Endothelial cell of umbilical vein (primary cell): Measurements from ENCODE around the gene CHADL. TPM values are rescaled to one million over a fixed set of nuclear protein-coding genes. Genes with fewer than 3 reads are reported as not detected.

Experiments
- BruUV-seq: library from RNA; stranded (reverse); fragments of 400-500 nt; replicated peaks from 2 replicates; lab custom pipeline; 2021; lab: Mats Ljungman, UMichigan
- CTCF ChIA-PET: fragments of 300-600, 350-600 bp; sonication (Branson Sonifier 250); formaldehyde crosslinking; loops from one replicate; lab custom pipeline; 2021; ENCODE audit warnings: antibody characterized with exemption, inconsistent platforms; lab: Charles Lee
- POLR2A ChIA-PET: fragments of 300-600, 350-600 bp; sonication (Branson Sonifier 250); formaldehyde crosslinking; loops from one replicate; lab custom pipeline; 2021; ENCODE audit warnings: antibody characterized with exemption, inconsistent platforms; lab: Charles Lee
- DNase-seq: peaks from one replicate; pipeline ENCODE4 v3.0.0-alpha.2; 2011; ENCODE audit warnings: low read depth, low spot score
- FAIRE-seq: peaks from 2 replicates; lab custom pipeline; 2011; peaks lifted over from hg19 to GRCh38; lab: Jason Lieb, UNC
- H2AFZ ChIP-seq: 2 replicates; pipeline ENCODE4 v1.6.0; 2012; ENCODE audit warnings: low read depth, low read length, control low read depth, inconsistent platforms
- H3K27ac ChIP-seq: 2 replicates; pipeline ENCODE4 v1.5.1; 2011; ENCODE audit warnings: low read depth, mild to moderate bottlenecking, control low read depth, low read length, moderate library complexity; ENCODE audit not compliant: insufficient read depth
- H3K27me3 ChIP-seq, 2 experiments: 2 replicates each; pipeline versions ENCODE4 v1.6.0 to v1.6.1; 2011; ENCODE audit warnings: low read length in 2 of 2, mixed read lengths in 1 of 2; ENCODE audit not compliant: control insufficient read depth in 2 of 2, insufficient read depth in 2 of 2
- H3K36me3 ChIP-seq, 2 experiments: 2 replicates in 1 of 2; 3 replicates in 1 of 2; pipeline ENCODE4 v1.5.1; 2011; ENCODE audit warnings: low read length in 2 of 2, mild to moderate bottlenecking in 1 of 2, moderate library complexity in 1 of 2; ENCODE audit not compliant: control insufficient read depth in 2 of 2, insufficient read depth in 2 of 2; ENCODE audit errors: extremely low read depth in 1 of 2
- H3K4me1 ChIP-seq: 3 replicates; pipeline ENCODE4 v1.5.1; 2011; ENCODE audit warnings: mild to moderate bottlenecking, low read length; ENCODE audit not compliant: control insufficient read depth, insufficient read depth; ENCODE audit errors: extremely low read depth
- H3K4me2 ChIP-seq: 2 replicates; pipeline ENCODE4 v1.6.1; 2011; ENCODE audit warnings: low read length, control low read depth, mixed read lengths; ENCODE audit not compliant: insufficient read depth
- H3K4me3 ChIP-seq, 3 experiments: fragments of 200-600 bp in 1 of 3; sonication (generic), shearing (Covaris generic) in 1 of 3; replicated peaks in 1 of 3; 2 replicates each; pipeline ENCODE4 v1.5.1; 2011 to 2016; ENCODE audit warnings: control low read depth in 3 of 3, low read length in 3 of 3, mild to moderate bottlenecking in 2 of 3, inconsistent platforms in 1 of 3, low read depth in 1 of 3, moderate library complexity in 1 of 3; ENCODE audit not compliant: insufficient read depth in 1 of 3
- H3K79me2 ChIP-seq: 2 replicates; pipeline ENCODE4 v1.6.0; 2012; ENCODE audit warnings: low read length, inconsistent platforms; ENCODE audit not compliant: control insufficient read depth, insufficient read depth
- H3K9ac ChIP-seq: replicated peaks from 2 replicates; pipeline ENCODE3; 2011; ENCODE audit warnings: low read length, control low read depth; ENCODE audit not compliant: insufficient read depth; ENCODE audit errors: extremely low read depth
- H3K9me1 ChIP-seq: replicated peaks from 3 replicates; pipeline ENCODE4 v1.6.0; 2011; ENCODE audit warnings: mild to moderate bottlenecking, low read length; ENCODE audit not compliant: control insufficient read depth, insufficient read depth; ENCODE audit errors: extremely low read depth
- H3K9me3 ChIP-seq: replicated peaks from 2 replicates; pipeline ENCODE4 v1.5.1; 2012; ENCODE audit warnings: low read length, inconsistent platforms; ENCODE audit not compliant: control insufficient read depth, insufficient read depth
- H4K20me1 ChIP-seq: replicated peaks from 2 replicates; pipeline ENCODE3; 2011; ENCODE audit warnings: mild to moderate bottlenecking, low read length; ENCODE audit not compliant: control insufficient read depth, insufficient read depth; ENCODE audit errors: extremely low read depth
- EZH2 ChIP-seq: IDR thresholded peaks from 2 replicates; pipeline ENCODE4 v1.6.1; 2012; ENCODE audit warnings: borderline replicate concordance, low read depth, mild to moderate bottlenecking, moderate library complexity, low read length, inconsistent platforms; ENCODE audit not compliant: severe bottlenecking
- FOS ChIP-seq: IDR thresholded peaks from 2 replicates; pipeline ENCODE4 v1.6.1; 2011; ENCODE audit warnings: mild to moderate bottlenecking, low read length, moderate library complexity, borderline replicate concordance; ENCODE audit not compliant: insufficient read depth
- GATA2 ChIP-seq: IDR thresholded peaks from 2 replicates; pipeline ENCODE4 v1.7.0; 2011; ENCODE audit warnings: low read depth, mild to moderate bottlenecking, moderate library complexity, mixed read lengths, low read length; ENCODE audit not compliant: insufficient read length, insufficient read depth
- JUN ChIP-seq: IDR thresholded peaks from 2 replicates; pipeline ENCODE4 v1.6.1; 2011; ENCODE audit warnings: borderline replicate concordance, low read depth; ENCODE audit not compliant: insufficient read length, insufficient read depth
- MYC ChIP-seq: IDR thresholded peaks from one replicate; pipeline ENCODE4 v1.6.1; 2011; ENCODE audit warnings: mild to moderate bottlenecking, low read depth, low read length
- POLR2A ChIP-seq: IDR thresholded peaks from 2 replicates; pipeline ENCODE4 v1.6.1; 2012; ENCODE audit warnings: low read depth, mild to moderate bottlenecking, control low read depth, low read length
- POLR2AphosphoS5 ChIP-seq: IDR thresholded peaks from 2 replicates; pipeline ENCODE4 v1.6.1; 2012; ENCODE audit warnings: low read depth, mild to moderate bottlenecking, control low read depth, low read length, moderate library complexity; ENCODE audit not compliant: insufficient read depth
- dilution Hi-C: fragments of 300-500 bp; cut with MboI; formaldehyde crosslinking; loops from one replicate; pipeline ENCODE4 v1.15.0; 2019; ENCODE audit warnings: low sequenced_read_pairs; ENCODE audit not compliant: extremely low pct_ligation_motif_present
- intact Hi-C: fragments of 100-400 bp; cut with micrococcal nuclease; formaldehyde crosslinking; loops from one replicate; pipeline ENCODE4 v1.10.0; 2022
- polyA plus RNA-seq, 4 experiments: library from polyadenylated mRNA; depleted of rRNA in 3 of 4; stranded (reverse) in 3 of 4; unstranded in 1 of 4; fragments of >200 nt; gene quantifications; 2 replicates each; pipeline versions ENCODE4 v1.2.1 to v1.2.3, GENCODE V29; 2011 to 2012; ENCODE audit warnings: missing spikeins in 1 of 4
- total RNA-seq: library from RNA; stranded (reverse); gene quantifications from 2 replicates; pipeline ENCODE4 v1.2.3, GENCODE V29; 2021
- TF ChIP-seq, protein P1 (sequence below): IDR thresholded peaks from 2 replicates; pipeline ENCODE4 v1.6.1; 2011; ENCODE audit not compliant: insufficient read depth, insufficient read length
- TF ChIP-seq, protein P2 (sequence below), 2 donors: IDR thresholded peaks; 1 replicate in 1 of 2; 2 replicates in 1 of 2; pipeline ENCODE4 v1.5.1; 2011; ENCODE audit warnings: low read length in 2 of 2, mild to moderate bottlenecking in 2 of 2, moderate library complexity in 2 of 2, control low read depth in 1 of 2, inconsistent platforms in 1 of 2, low read depth in 1 of 2; ENCODE audit not compliant: insufficient read depth in 1 of 2; ENCODE audit errors: extremely low read depth in 1 of 2

Gene CHADL
- total and polyA plus RNA-seq, 2 donors (not counting 3 experiments of a cell fraction or from before 2014, with no cell fraction given) = 0.69 to 1.1 TPM

DNA sequence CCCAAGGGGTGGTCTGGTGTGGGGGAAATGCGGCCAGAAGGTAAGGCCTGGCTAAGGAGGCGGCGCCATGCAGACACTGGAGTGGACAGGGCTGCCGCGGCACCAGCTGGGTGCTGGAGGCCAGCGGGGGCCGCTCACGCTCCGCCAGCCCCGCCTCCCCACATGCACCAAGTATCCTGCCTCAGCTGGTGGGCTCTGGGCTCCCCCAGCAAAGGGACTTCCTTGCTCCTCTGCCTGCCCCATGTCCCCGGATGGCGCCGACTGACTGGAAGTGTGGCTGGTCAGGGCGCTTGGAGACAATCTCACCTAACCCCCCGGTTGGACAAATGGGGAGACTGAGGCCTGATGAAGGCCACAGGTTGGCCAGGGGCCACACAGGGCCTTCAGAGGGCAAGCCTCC, 7.6 kb upstream of the CHADL start:
- Histone ChIP-seq H3K27me3 (no peaks in the 10 kb centered on the region), H3K9me1 (no peaks in the 10 kb centered on the region), H3K9me3 (no peaks in the 10 kb centered on the region), H3K4me3 (no peak overlapping the region), H3K79me2 (no peaks in the 10 kb centered on the region), H2AFZ (no peak overlapping the region), H4K20me1 (no peaks in the 10 kb centered on the region), H3K27ac (no peak overlapping the region), H3K4me1 (no peaks in the 10 kb centered on the region), H3K9ac (no peak overlapping the region), H3K36me3 (peaks cover 26 to 72% of the 10 kb centered on the region in 2 experiments), H3K4me2 (no peak overlapping the region)
- TF ChIP-seq, protein P1, sequence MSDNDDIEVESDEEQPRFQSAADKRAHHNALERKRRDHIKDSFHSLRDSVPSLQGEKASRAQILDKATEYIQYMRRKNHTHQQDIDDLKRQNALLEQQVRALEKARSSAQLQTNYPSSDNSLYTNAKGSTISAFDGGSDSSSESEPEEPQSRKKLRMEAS = no peak
- no peak for TF ChIP-seq MYC
- TF ChIP-seq EZH2 = no peak
- TF ChIP-seq, protein P2, sequence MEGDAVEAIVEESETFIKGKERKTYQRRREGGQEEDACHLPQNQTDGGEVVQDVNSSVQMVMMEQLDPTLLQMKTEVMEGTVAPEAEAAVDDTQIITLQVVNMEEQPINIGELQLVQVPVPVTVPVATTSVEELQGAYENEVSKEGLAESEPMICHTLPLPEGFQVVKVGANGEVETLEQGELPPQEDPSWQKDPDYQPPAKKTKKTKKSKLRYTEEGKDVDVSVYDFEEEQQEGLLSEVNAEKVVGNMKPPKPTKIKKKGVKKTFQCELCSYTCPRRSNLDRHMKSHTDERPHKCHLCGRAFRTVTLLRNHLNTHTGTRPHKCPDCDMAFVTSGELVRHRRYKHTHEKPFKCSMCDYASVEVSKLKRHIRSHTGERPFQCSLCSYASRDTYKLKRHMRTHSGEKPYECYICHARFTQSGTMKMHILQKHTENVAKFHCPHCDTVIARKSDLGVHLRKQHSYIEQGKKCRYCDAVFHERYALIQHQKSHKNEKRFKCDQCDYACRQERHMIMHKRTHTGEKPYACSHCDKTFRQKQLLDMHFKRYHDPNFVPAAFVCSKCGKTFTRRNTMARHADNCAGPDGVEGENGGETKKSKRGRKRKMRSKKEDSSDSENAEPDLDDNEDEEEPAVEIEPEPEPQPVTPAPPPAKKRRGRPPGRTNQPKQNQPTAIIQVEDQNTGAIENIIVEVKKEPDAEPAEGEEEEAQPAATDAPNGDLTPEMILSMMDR (IDR thresholded peaks at IDR 0.05; ENCODE audit: extremely low read depth in 1 of 2, insufficient read depth in 1 of 2, low read depth in 1 of 2, low read length in 2 of 2) = no peak
- TF ChIP-seq JUN = no peak
- dilution Hi-C loops = no loop called here
- intact Hi-C loops = no loop called here
- POLR2A ChIA-PET = no interaction called here
- FAIRE-seq = no peak
- CTCF ChIA-PET = no interaction called here
- DNase-seq = no peak
- BruUV-seq = no TSS peak

DNA sequence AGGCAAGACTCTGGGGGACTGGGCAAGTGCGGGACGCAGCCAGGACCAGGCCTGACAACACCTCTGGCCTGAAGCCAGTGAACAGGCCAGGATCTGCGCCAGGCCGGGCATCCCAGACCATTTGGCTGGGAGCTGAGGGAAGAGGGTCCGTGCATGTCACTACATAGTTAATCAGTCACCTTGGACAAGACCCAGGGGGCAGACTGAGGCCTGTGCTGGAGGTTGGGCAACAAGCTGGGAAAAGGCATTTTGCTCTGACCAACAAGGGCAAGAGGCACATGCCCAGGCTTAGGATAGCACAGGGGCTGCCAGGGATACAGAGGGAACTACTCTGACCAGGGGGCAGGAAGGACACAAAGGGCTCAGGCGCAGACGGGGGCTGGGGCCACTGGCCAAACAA, 7.0 kb upstream of the CHADL start:
- no peak overlapping the region for H3K27ac ChIP-seq
- no peaks in the 10 kb centered on the region for H3K79me2 ChIP-seq
- BruUV-seq = no TSS peak
- FAIRE-seq (no peak), DNase-seq (no peak)
- H3K4me2 ChIP-seq = no peak overlapping the region
- H3K9ac ChIP-seq = no peak overlapping the region
- H4K20me1 ChIP-seq = no peaks in the 10 kb centered on the region
- H3K27me3 ChIP-seq = no peaks in the 10 kb centered on the region
- no peak overlapping the region for H2AFZ ChIP-seq
- CTCF ChIA-PET = no interaction called here
- no peak overlapping the region for H3K4me3 ChIP-seq
- intact Hi-C loops = no loop called here
- POLR2A ChIA-PET = no interaction called here
- H3K9me1 ChIP-seq = no peaks in the 10 kb centered on the region
- H3K36me3 ChIP-seq = peaks cover 20 to 66% of the 10 kb centered on the region in 2 experiments
- H3K9me3 ChIP-seq = no peaks in the 10 kb centered on the region
- dilution Hi-C loops = no loop called here
- no peaks in the 10 kb centered on the region for H3K4me1 ChIP-seq
- TF ChIP-seq POLR2AphosphoS5 (no peak), GATA2 (no peak), POLR2A (no peak), JUN (no peak), FOS (no peak), EZH2 (no peak), MYC (no peak)
- TF ChIP-seq, protein P1 = no peak
- TF ChIP-seq, protein P2 (IDR thresholded peaks at IDR 0.05; ENCODE audit: extremely low read depth in 1 of 2, insufficient read depth in 1 of 2, low read depth in 1 of 2, low read length in 2 of 2) = no peak
